GM19025 (cell line): Measurements from ENCODE around the gene ERICH4.
A peak's percentile ranks its signal among the peaks of the same experiment; 100 is the strongest.
"Not testable (repeated sequence)": the region's sequence is repeated elsewhere in the genome, so short reads cannot be mapped to it uniquely, and the experiment has no call there.

Experiments used
- ATAC-seq: cut with Tn5 transposase; IDR thresholded peaks from one replicate; pipeline ENCODE4 v1.9.1; 2021; ENCODE audit warnings: mild to moderate bottlenecking, low read depth, moderate library complexity; ENCODE audit not compliant: unreplicated experiment

ERICH4 gene

GRCh38 chr19:41442473-41443355 lies at the start of gene ERICH4:
ERICH4 (plus strand) TSS chr19:41443156; CDS start chr19:41443170, 14 bp downstream.
- ATAC-seq: no peak

GRCh38 chr19:41395355-41395754 lies 47.6 kb upstream of the ERICH4 start:
- ATAC-seq: no peak

GRCh38 chr19:41397086-41398049 lies 45.6 kb upstream of the ERICH4 start, which contains the start of the genes BCKDHA and EXOSC5:
BCKDHA (plus strand) TSS chr19:41397818; CDS start chr19:41397828, 10 bp downstream.
EXOSC5 (minus strand) TSS chr19:41397359; CDS start chr19:41397328, 31 bp downstream.
- peak; percentile 88 for ATAC-seq

- no peak for ATAC-seq
Measured at GRCh38 chr19:41398050-41398418, 44.9 kb upstream of the ERICH4 start.

GRCh38 chr19:41398598-41398997 lies 44.4 kb upstream of the ERICH4 start:
- ATAC-seq: no peak

- no peak for ATAC-seq
Measured at GRCh38 chr19:41399091-41399490, 43.9 kb upstream of the ERICH4 start.

- no peak for ATAC-seq
Measured at GRCh38 chr19:41399525-41399924, 43.4 kb upstream of the ERICH4 start.

GRCh38 chr19:41401483-41401882 lies 41.5 kb upstream of the ERICH4 start:
- no peak for ATAC-seq

GRCh38 chr19:41402010-41402409 lies 40.9 kb upstream of the ERICH4 start:
- ATAC-seq: no peak

GRCh38 chr19:41403181-41403970 lies 39.6 kb upstream of the ERICH4 start:
- ATAC-seq: no peak

- ATAC-seq: no peak
Measured at GRCh38 chr19:41405776-41406175, 37.2 kb upstream of the ERICH4 start.

- no peak for ATAC-seq
Measured at GRCh38 chr19:41407271-41407670, 35.7 kb upstream of the ERICH4 start.

- ATAC-seq: no peak
Measured at GRCh38 chr19:41408256-41408655, 34.7 kb upstream of the ERICH4 start.

GRCh38 chr19:41408846-41409245 lies 34.1 kb upstream of the ERICH4 start:
- ATAC-seq: not testable (repeated sequence)

- no peak for ATAC-seq
Measured at GRCh38 chr19:41409288-41409687, 33.7 kb upstream of the ERICH4 start.

GRCh38 chr19:41410336-41411054 lies 32.5 kb upstream of the ERICH4 start:
- ATAC-seq: no peak

GRCh38 chr19:41411100-41411967 lies 31.6 kb upstream of the ERICH4 start:
- no peak for ATAC-seq

- ATAC-seq: no peak
Measured at GRCh38 chr19:41411968-41412265, 31.0 kb upstream of the ERICH4 start.

- no peak for ATAC-seq
Measured at GRCh38 chr19:41412953-41413352, 30.0 kb upstream of the ERICH4 start.
